GM12892 (cell line): Measurements from ENCODE around the gene INCENP.

Source experiments
- POLR2A ChIP-seq: IDR thresholded peaks from 2 replicates; pipeline ENCODE4 v1.6.1; 2011; ENCODE audit warnings: low read depth, low read length, control low read depth
- POLR2AphosphoS5 ChIP-seq: IDR thresholded peaks from 2 replicates; pipeline ENCODE4 v1.6.1; 2011; ENCODE audit warnings: low read depth, low read length, control low read depth

DNA sequence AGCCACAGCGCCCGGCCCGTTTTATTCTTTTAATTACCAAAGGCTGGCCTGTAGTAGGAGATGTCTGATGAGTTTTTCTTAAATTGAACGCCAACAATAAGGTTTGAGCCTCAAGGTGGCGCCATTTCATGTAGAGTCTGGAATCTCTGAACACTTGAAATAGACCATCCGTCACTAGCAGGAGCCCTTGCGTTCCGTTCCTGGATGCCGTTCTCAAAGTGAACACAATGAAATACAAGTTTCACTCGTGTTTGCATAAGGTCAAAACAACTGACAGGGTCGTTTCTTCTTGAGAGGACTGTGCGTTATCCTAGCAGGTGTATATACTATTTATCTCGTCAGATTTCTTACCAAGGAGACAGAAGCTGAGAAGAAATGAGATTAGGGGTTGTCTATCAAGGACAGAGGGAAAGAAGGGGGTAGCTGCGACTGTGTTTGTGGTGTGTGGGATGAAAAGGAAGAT, 47.5 kb downstream of the INCENP start:
- TF ChIP-seq POLR2A = no peak
- no peak for TF ChIP-seq POLR2AphosphoS5
